Activated naive CD4-positive, alpha-beta T cell treated with anti-CD3 and anti-CD28 coated beads, Interleukin-2, amount 50 U/mL, for 16 hours (primary cell): ENCODE results near the gene INTS3.
"Not testable (repeated sequence)": the region's sequence is repeated elsewhere in the genome, so short reads cannot be mapped to it uniquely, and the experiment has no call there.

Experiments used
- DNase-seq: peaks from one replicate; pipeline ENCODE4 v3.0.0-alpha.2; 2020

INTS3 gene

GRCh38 chr1:153711026-153711425 lies 16.8 kb upstream of the INTS3 start:
- DNase-seq: no peak

GRCh38 chr1:153716211-153716610 lies 11.6 kb upstream of the INTS3 start:
- not testable (repeated sequence) for DNase-seq

GRCh38 chr1:153717330-153717729 lies 10.5 kb upstream of the INTS3 start:
- no peak for DNase-seq

- DNase-seq: no peak
These were observed 4.2 kb upstream of the INTS3 start for GRCh38 chr1:153723687-153724086.

DNA sequence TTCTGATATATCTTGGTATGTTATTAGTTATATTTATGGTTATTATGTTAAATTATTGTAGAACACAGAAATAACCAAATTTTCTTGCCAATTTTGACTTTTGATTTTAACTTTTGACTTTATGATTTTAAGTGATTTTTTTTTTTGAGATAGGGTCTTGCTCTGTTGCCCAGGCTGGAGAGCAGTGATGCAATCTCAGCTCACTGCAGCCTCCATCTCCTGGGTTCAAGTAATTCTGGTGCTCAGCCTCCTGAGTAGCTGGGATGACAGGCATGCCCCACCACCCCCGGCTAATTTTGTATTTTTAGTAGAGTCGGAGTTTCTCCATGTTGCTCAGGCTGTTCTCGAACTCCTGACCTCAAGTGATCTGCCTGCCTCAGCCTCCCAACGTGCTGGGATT lies 3.2 kb upstream of the INTS3 start:
- not testable (repeated sequence) for DNase-seq

DNA sequence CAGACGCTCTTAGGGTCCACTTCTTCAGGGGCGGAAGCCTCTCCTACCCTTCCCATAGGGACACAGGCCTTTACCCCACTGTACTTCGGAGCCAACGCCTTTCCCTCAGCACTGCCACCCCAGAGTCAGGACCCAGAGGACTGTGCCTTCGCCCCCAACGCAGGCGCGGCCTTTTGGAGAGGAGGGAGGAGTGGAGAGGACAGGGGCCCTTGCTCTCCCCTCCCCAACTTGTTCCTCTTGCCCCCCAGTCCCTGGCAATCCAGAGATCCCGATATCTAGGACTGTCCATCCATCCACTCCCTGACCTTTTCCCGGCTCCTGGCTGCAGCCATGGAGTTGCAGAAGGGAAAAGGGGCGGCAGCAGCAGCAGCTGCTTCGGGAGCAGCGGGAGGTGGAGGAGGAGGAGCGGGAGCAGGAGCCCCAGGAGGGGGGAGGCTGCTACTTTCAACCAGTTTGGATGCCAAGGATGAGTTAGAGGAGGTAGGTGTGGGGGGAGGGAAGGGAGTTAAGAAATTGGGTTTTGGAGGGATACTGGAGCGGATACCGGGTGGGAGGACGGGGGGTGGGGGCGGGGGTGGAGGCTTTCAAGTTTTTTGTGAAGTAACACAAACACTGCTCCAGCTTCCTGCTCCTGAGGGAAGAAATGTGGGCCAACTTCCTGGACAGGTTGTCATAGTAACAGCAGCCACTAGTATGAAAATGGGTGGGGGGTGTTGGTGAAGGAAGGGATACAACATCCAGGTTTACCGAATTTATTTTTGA lies 636 bp downstream of the INTS3 start:
- DNase-seq: peak; percentile 46

- no peak for DNase-seq
These were observed 2.7 kb downstream of the INTS3 start for GRCh38 chr1:153730468-153730988.

DNA sequence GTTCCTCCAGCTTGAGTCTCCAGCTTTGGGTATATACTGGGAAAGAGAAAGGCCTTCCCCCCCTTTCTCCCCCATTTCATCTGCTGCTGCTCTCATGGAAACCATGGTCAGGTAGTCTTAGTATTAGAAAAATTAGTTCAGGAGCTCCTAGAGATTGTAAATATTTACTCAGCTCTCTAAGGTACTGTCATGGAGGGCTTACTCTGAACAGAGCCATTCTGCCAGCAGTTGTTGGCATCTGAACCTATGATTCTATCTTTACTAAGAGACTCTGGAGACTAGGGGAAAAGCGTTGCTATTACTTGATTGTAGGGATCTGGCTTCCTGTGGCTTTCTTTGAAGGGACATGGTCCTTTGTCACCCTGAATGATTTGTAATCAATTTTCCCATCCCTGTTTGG lies 6.1 kb downstream of the INTS3 start:
- no peak for DNase-seq

- no peak for DNase-seq
These were observed 6.7 kb downstream of the INTS3 start for GRCh38 chr1:153734396-153735089.

GRCh38 chr1:153735090-153735420 lies 7.2 kb downstream of the INTS3 start:
- no peak for DNase-seq

GRCh38 chr1:153741986-153742385 lies 14.1 kb downstream of the INTS3 start:
- DNase-seq: no peak

GRCh38 chr1:153742411-153743142 lies 14.7 kb downstream of the INTS3 start:
- DNase-seq: no peak

GRCh38 chr1:153745417-153745816 lies 17.6 kb downstream of the INTS3 start:
- DNase-seq: no peak

- no peak for DNase-seq
These were observed 18.3 kb downstream of the INTS3 start for GRCh38 chr1:153746174-153746573.

DNA sequence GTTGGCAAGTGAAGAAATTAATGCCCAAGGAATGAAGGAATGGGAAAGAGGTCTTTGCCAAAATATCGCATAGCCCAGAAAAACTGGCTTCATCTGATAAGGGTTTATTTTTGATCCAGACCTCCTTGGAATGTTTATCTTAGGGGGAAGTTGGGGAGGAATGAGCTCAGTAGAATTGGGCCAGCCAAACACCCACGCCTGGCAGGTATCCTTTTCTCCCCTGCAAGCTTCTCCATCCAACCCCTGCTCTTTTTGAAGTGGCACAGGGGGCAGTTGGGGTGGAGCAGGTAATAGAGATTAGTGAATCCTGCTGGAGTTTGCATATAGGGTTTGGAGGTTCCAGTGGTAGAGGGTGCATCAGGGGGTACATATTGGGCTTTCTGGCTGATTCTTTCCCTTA lies 21.1 kb downstream of the INTS3 start:
- no peak for DNase-seq

GRCh38 chr1:153749408-153750005 lies 21.7 kb downstream of the INTS3 start:
- peak; percentile 76 for DNase-seq

DNA sequence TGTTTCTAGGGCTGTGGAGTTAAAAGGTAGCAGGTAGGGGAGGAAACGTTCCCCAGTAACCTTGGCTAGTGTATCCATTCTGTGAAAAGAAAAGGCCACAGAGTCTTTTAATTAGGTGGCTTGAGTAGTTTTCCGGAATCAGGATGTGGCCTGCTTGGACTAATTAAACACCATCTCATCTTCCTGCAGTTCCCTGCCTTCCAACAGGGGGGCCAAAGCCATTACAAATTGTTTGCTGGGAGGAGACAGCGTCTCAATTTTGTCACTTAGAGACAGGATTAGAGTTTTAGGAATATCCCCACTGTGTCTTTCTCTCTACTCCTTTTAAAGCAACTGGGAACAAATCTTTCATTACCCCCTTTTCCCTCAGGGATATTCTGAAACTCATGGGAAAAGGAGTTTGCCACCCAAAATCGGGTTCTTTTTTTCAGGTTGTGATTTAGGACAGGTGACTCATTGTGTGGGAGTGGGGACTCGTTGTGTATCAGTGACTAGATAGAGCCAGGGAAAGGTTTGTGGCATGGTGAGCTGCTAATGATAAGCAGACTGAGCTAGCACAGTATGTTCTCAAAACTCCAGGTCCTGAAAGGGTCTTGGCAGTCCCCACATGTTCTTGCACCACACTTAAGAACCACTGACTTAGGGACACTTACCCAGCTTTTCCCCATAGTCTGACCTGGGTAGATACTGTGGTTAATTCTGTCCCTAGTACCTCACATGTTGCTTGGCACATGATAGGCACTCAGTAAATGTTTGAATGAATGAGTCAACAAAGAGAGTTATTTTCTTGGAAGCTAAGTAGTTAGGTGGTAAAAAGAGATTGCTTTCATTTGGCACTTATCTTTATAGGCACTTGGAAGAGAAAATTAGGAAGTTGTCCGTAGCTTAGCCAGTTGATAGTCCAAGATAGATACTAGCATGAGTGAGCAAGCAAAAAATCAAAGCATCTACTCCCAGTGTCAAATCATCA lies 22.5 kb downstream of the INTS3 start:
- DNase-seq: no peak

DNA sequence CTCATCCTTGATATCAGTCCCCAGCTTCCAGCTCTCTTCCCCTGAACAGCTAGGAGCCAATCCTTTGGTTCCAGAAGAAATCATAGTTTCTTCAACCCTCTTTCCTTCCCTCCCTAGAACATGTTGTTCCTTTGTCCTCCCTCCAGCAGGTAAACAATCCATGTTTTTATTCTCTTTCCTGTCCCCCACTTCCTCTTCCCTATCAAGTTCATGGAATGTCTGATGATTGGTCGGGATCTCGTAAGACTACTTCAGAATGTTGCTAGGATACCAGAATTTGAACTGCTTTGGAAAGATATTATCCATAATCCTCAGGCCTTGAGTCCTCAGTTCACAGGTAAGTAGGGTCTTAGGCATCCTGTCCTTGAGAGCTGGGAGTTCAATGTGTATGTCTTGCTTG lies 24.2 kb downstream of the INTS3 start:
- no peak for DNase-seq

- DNase-seq: no peak
These were observed 24.8 kb downstream of the INTS3 start for GRCh38 chr1:153752571-153753195.

DNA sequence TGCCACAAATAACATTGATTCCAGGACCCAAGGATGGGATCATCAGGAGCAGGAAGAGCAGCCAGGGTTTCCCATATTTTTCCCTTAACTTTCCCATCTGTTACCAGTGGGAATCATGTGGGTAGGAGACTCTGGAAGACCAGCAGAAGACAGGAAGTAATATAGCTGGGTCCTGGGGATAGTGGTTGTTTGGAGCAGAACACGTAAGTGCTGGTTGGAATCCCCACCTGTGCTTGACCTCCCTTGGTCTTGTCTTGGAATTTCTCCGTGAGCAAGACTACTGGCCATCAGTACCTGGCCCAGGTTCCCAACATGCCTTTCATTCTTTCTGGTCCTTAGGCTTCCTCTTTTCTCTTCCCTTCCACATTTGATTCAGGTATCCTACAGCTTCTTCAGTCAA lies 26.4 kb downstream of the INTS3 start:
- DNase-seq: no peak

- DNase-seq: no peak
These were observed 32.6 kb downstream of the INTS3 start for GRCh38 chr1:153760440-153760839.
